Lower leg skin (tissue), 4 donors: ENCODE data around the gene ARHGAP21. TPM values are rescaled to one million over a fixed set of nuclear protein-coding genes. Genes with fewer than 3 reads are reported as not detected.

ENCODE experiments used
- DNase-seq, 2 donors: peaks; one replicate each; pipeline ENCODE4 v3.0.0-alpha.2; 2019; ENCODE audit warnings: low spot score in 2 of 2
- H3K4me3 ChIP-seq: fragments of 200-600 bp; sonication (generic); 2 replicates; pipeline ENCODE4 v1.5.1; 2017; ENCODE audit warnings: mild to moderate bottlenecking, low read depth; ENCODE audit not compliant: poor library complexity, severe bottlenecking
- CTCF ChIP-seq, 3 donors: fragments of 450-650 bp; IDR thresholded peaks; one replicate each; pipeline ENCODE4 v1.5.1; 2016; ENCODE audit warnings: antibody characterized with exemption in 3 of 3, mild to moderate bottlenecking in 3 of 3, moderate library complexity in 2 of 3
- POLR2A ChIP-seq, 2 donors: fragments of 450-650 bp; IDR thresholded peaks; one replicate each; pipeline ENCODE4 v1.6.1; 2016 to 2017; ENCODE audit warnings: antibody characterized with exemption in 2 of 2, mild to moderate bottlenecking in 1 of 2, moderate library complexity in 1 of 2
- WGBS, 2 donors: methylation state at CpG; one replicate each; pipeline ENCODE4 v1.1.5; 2018; 5-methylcytosine and 5-hydroxymethylcytosine counted together
- intact Hi-C: fragments of 100-400 bp; cut with DNase I; formaldehyde crosslinking; loops from one replicate; pipeline ENCODE4 v1.15.0; 2023; ENCODE audit warnings: low total_unique reads
- total RNA-seq, 4 donors: library from RNA; depleted of rRNA; stranded (reverse); fragments of >200 nt; gene quantifications; one replicate each; pipeline ENCODE4 v1.1.0, GENCODE V29; 2016

The ARHGAP21 gene
- total RNA-seq, 4 donors from 2014 or later = 26.5 to 43.6 (median 31.6) TPM

- intact Hi-C loops = no loop called here
- 94 to 95% methylated on average over 5 of the region's 5 CpGs for WGBS, 2 donors
- TF ChIP-seq CTCF (IDR thresholded peaks at IDR 0.05) (no peak), POLR2A (IDR thresholded peaks at IDR 0.05) (no peak)
- no peak for DNase-seq
- no peak overlapping the region for H3K4me3 ChIP-seq
Measured at GRCh38 chr10:24674892-24675632, 48.6 kb downstream of the ARHGAP21 start.

- 89 to 95% methylated on average over 3 of the region's 3 CpGs for WGBS, 2 donors
- intact Hi-C loops = no loop called here
- DNase-seq = no peak
- TF ChIP-seq CTCF (IDR thresholded peaks at IDR 0.05) (no peak), POLR2A (IDR thresholded peaks at IDR 0.05) (no peak)
- no peak overlapping the region for H3K4me3 ChIP-seq
Measured at GRCh38 chr10:24670964-24671670, 52.6 kb downstream of the ARHGAP21 start.

- 90 to 91% methylated on average over 6 of the region's 6 CpGs for WGBS, 2 donors
- no peak for TF ChIP-seq POLR2A (IDR thresholded peaks at IDR 0.05)
- no peak for TF ChIP-seq CTCF (IDR thresholded peaks at IDR 0.05)
- no peak for DNase-seq
Measured at GRCh38 chr10:24669285-24669852, 54.3 kb downstream of the ARHGAP21 start.

GRCh38 chr10:24668247-24668646, 55.4 kb downstream of the ARHGAP21 start:
- intact Hi-C loops = no loop called here
- TF ChIP-seq POLR2A (IDR thresholded peaks at IDR 0.05) (no peak), CTCF (IDR thresholded peaks at IDR 0.05) (no peak)
- 94 to 96% methylated on average over 7 of the region's 7 CpGs for WGBS, 2 donors
- DNase-seq = no peak
- H3K4me3 ChIP-seq = no peak overlapping the region

More at GRCh38 chr10:24669285-24669852, 54.3 kb downstream of the ARHGAP21 start:
- no peak overlapping the region for H3K4me3 ChIP-seq
- intact Hi-C loops = no loop called here

- no peak overlapping the region for H3K4me3 ChIP-seq
- intact Hi-C loops = no loop called here
- no peak for DNase-seq
- WGBS, 2 donors = 52 to 75% methylated on average over 1 of the region's 1 CpG
- TF ChIP-seq CTCF (IDR thresholded peaks at IDR 0.05) (no peak), POLR2A (IDR thresholded peaks at IDR 0.05) (no peak)
Measured at GRCh38 chr10:24664991-24665390, 58.7 kb downstream of the ARHGAP21 start.
